Esophagus (tissue), 2 donors: ENCODE results near the gene FAM81A. TPM values are rescaled to one million over a fixed set of nuclear protein-coding genes. Genes with fewer than 3 reads are reported as not detected.

Experiments
- H3K27ac ChIP-seq, 2 donors: one replicate each; pipeline ENCODE4 v1.5.1; 2013; ENCODE audit warnings: low read depth in 2 of 2, mild to moderate bottlenecking in 2 of 2, inconsistent platforms in 1 of 2, low read length in 1 of 2, moderate library complexity in 1 of 2
- H3K27me3 ChIP-seq, 2 donors: one replicate each; pipeline ENCODE4 v1.6.1; 2013; ENCODE audit warnings: low read length in 2 of 2, control low read depth in 1 of 2, mild to moderate bottlenecking in 1 of 2; ENCODE audit not compliant: insufficient read depth in 2 of 2, control insufficient read depth in 1 of 2
- H3K36me3 ChIP-seq, 2 donors: one replicate each; pipeline ENCODE4 v1.6.1; 2013; ENCODE audit warnings: low read length in 1 of 2; ENCODE audit not compliant: control insufficient read depth in 2 of 2, insufficient read depth in 2 of 2
- H3K4me1 ChIP-seq, 2 donors: one replicate each; pipeline ENCODE4 v1.6.1; 2013; ENCODE audit warnings: low read length in 1 of 2; ENCODE audit not compliant: control insufficient read depth in 2 of 2, insufficient read depth in 2 of 2
- H3K4me3 ChIP-seq, 2 donors: one replicate each; pipeline ENCODE4 v1.5.1; 2013; ENCODE audit warnings: low read length in 2 of 2, mild to moderate bottlenecking in 2 of 2, low read depth in 1 of 2, moderate library complexity in 1 of 2
- H3K9me3 ChIP-seq, 2 donors: one replicate each; pipeline ENCODE4 v1.6.1; 2013; ENCODE audit warnings: mild to moderate bottlenecking in 2 of 2, low read depth in 1 of 2, low read length in 1 of 2, moderate library complexity in 1 of 2; ENCODE audit not compliant: control insufficient read depth in 2 of 2, insufficient read depth in 1 of 2
- WGBS, 2 donors: extraction: QIAGEN DNeasy Blood & Tissue Kit; methylation state at CpG; one replicate each; pipeline ENCODE4 v1.1.7; 2013; 5-methylcytosine and 5-hydroxymethylcytosine counted together
- polyA plus RNA-seq, 2 donors: library from polyadenylated mRNA; stranded (reverse); fragments of 200-250 nt; gene quantifications; one replicate each; pipeline ENCODE4 v1.2.3, GENCODE V29; 2013
- donor health status: healthy with polysubstance abuse.
- donor health status: Bipolar disorder and iron deficiency.

Gene FAM81A
- polyA plus RNA-seq, 2 donors: 0.12 to 0.38 TPM

GRCh38 chr15:59532770-59533379, 94.9 kb downstream of the FAM81A start:
- Histone ChIP-seq H3K36me3 (no peaks in the 10 kb centered on the region), H3K9me3 (no peaks in the 10 kb centered on the region), H3K27me3 (no peaks in the 10 kb centered on the region), H3K4me1 (peaks cover 0 to 2% of the 10 kb centered on the region in 2 donors), H3K27ac (no peak overlapping the region), H3K4me3 (no peak overlapping the region)
- WGBS, 2 donors: 15 to 16% methylated on average over 8 of the region's 8 CpGs

- Histone ChIP-seq H3K9me3 (no peaks in the 10 kb centered on the region), H3K4me1 (peaks cover 0 to 2% of the 10 kb centered on the region in 2 donors), H3K27ac (no peak overlapping the region), H3K36me3 (no peaks in the 10 kb centered on the region), H3K4me3 (no peak overlapping the region), H3K27me3 (no peaks in the 10 kb centered on the region)
- 80 to 85% methylated on average over 6 of the region's 6 CpGs for WGBS, 2 donors
Observed at GRCh38 chr15:59536553-59536952, 98.6 kb downstream of the FAM81A start.

- Histone ChIP-seq H3K36me3 (no peaks in the 10 kb centered on the region), H3K27me3 (no peaks in the 10 kb centered on the region), H3K4me1 (peaks cover 0 to 2% of the 10 kb centered on the region in 2 donors), H3K27ac (no peak overlapping the region), H3K4me3 (no peak overlapping the region), H3K9me3 (no peaks in the 10 kb centered on the region)
- 53 to 63% methylated on average over 2 of the region's 2 CpGs for WGBS, 2 donors
Observed at GRCh38 chr15:59537403-59537802, 99.4 kb downstream of the FAM81A start.

- no peak overlapping the region for H3K4me3 ChIP-seq
- peaks cover 0 to 2% of the 10 kb centered on the region in 2 donors for H3K4me1 ChIP-seq
- no peaks in the 10 kb centered on the region for H3K36me3 ChIP-seq
- 89 to 92% methylated on average over 3 of the region's 3 CpGs for WGBS, 2 donors
- no peaks in the 10 kb centered on the region for H3K27me3 ChIP-seq
- no peaks in the 10 kb centered on the region for H3K9me3 ChIP-seq
- no peak overlapping the region for H3K27ac ChIP-seq
Observed at GRCh38 chr15:59538494-59538893, 100.5 kb downstream of the FAM81A start.

GRCh38 chr15:59539799-59540198, 101.8 kb downstream of the FAM81A start:
- WGBS, 2 donors: no CpG with 5 or more reads among the region's 3 CpGs
- Histone ChIP-seq H3K36me3 (no peaks in the 10 kb centered on the region), H3K4me1 (peaks cover 0 to 2% of the 10 kb centered on the region in 2 donors), H3K27me3 (no peaks in the 10 kb centered on the region), H3K4me3 (no peak overlapping the region), H3K27ac (no peak overlapping the region), H3K9me3 (no peaks in the 10 kb centered on the region)

- H3K9me3 ChIP-seq: no peaks in the 10 kb centered on the region
- no peak overlapping the region for H3K27ac ChIP-seq
- no peak overlapping the region for H3K4me3 ChIP-seq
- H3K4me1 ChIP-seq: peaks cover 0 to 2% of the 10 kb centered on the region in 2 donors
- WGBS, 2 donors: 80 to 83% methylated on average over 3 of the region's 3 CpGs
- no peaks in the 10 kb centered on the region for H3K27me3 ChIP-seq
- H3K36me3 ChIP-seq: no peaks in the 10 kb centered on the region
Observed at GRCh38 chr15:59540654-59541053, 102.7 kb downstream of the FAM81A start.

GRCh38 chr15:59541750-59542149, 103.8 kb downstream of the FAM81A start:
- WGBS, 2 donors: 75 to 82% methylated on average over 8 of the region's 8 CpGs
- Histone ChIP-seq H3K4me3 (no peak overlapping the region), H3K27ac (no peak overlapping the region), H3K27me3 (no peaks in the 10 kb centered on the region), H3K36me3 (no peaks in the 10 kb centered on the region), H3K9me3 (no peaks in the 10 kb centered on the region), H3K4me1 (no peaks in the 10 kb centered on the region)

GRCh38 chr15:59543721-59544547, 105.9 kb downstream of the FAM81A start:
- Histone ChIP-seq H3K36me3 (no peaks in the 10 kb centered on the region), H3K4me3 (no peak overlapping the region), H3K4me1 (no peaks in the 10 kb centered on the region), H3K27ac (no peak overlapping the region), H3K9me3 (no peaks in the 10 kb centered on the region), H3K27me3 (no peaks in the 10 kb centered on the region)
- 62 to 66% methylated on average over 9 of the region's 9 CpGs for WGBS, 2 donors

- Histone ChIP-seq H3K36me3 (no peaks in the 10 kb centered on the region), H3K4me1 (no peaks in the 10 kb centered on the region), H3K9me3 (no peaks in the 10 kb centered on the region), H3K4me3 (no peak overlapping the region), H3K27ac (no peak overlapping the region), H3K27me3 (no peaks in the 10 kb centered on the region)
- 49 to 50% methylated on average over 8 of the region's 8 CpGs for WGBS, 2 donors
Observed at GRCh38 chr15:59545573-59545972, 107.6 kb downstream of the FAM81A start.
